ENCODE results near the gene CD44.

GRCh38 chr11:35141571-35141971 is 2.6 kb downstream of the CD44 start:
- no peak for TF ChIP-seq EP300 (IDR thresholded peaks at IDR 0.05)
- no peak for TF ChIP-seq CTCF (IDR thresholded peaks at IDR 0.05)
- TF ChIP-seq POLR2A (IDR thresholded peaks at IDR 0.05): no peak

All from ovary (tissue), 3 donors.